IMR-90 (cell line): ENCODE measurements around the gene PHAF1. TPM values are rescaled to one million over a fixed set of nuclear protein-coding genes. Genes with fewer than 3 reads are reported as not detected.

Source experiments
- ATAC-seq: fragments of 200-7000 bp; cut with Tn5 transposase; 2 replicates; pipeline ENCODE4 v1.9.1; 2020; ENCODE audit warnings: low read depth, mild to moderate bottlenecking, moderate library complexity
- BruUV-seq: library from RNA; stranded (reverse); fragments of 400-500 nt; replicated peaks from 2 replicates; lab custom pipeline; 2021; lab: Mats Ljungman, UMichigan
- CTCF ChIA-PET: fragments of 300-600 bp; formaldehyde crosslinking; extraction: SDS; loops from one replicate; lab custom pipeline; 2021; ENCODE audit warnings: antibody characterized with exemption; lab: Yijun Ruan, JAX
- POLR2A ChIA-PET: fragments of 300-600 bp; sonication (Branson Sonifier 250); formaldehyde crosslinking; loops from one replicate; lab custom pipeline; 2022; ENCODE audit warnings: antibody characterized with exemption; ENCODE audit not compliant: unreplicated experiment; lab: Charles Lee
- DNase-seq: peaks from one replicate; pipeline ENCODE4 v3.0.0; 2013
- H2AFZ ChIP-seq: replicated peaks from 2 replicates; pipeline ENCODE3; 2013; ENCODE audit warnings: low read length, mild to moderate bottlenecking; ENCODE audit not compliant: poor library complexity
- H2AK5ac ChIP-seq: 2 replicates; pipeline ENCODE4 v1.6.1; 2013; ENCODE audit warnings: low read depth, low read length, inconsistent platforms
- H2AK9ac ChIP-seq: replicated peaks from 2 replicates; pipeline ENCODE3; 2013; ENCODE audit warnings: mild to moderate bottlenecking, low read depth, low read length, moderate library complexity; ENCODE audit not compliant: poor library complexity
- H2BK120ac ChIP-seq: 2 replicates; pipeline ENCODE4 v1.6.1; 2013; ENCODE audit warnings: low read depth, low read length, inconsistent platforms
- H2BK15ac ChIP-seq: 3 replicates; pipeline ENCODE4 v1.6.1; 2013; ENCODE audit warnings: low read depth, low read length, inconsistent platforms
- H2BK20ac ChIP-seq: 2 replicates; pipeline ENCODE4 v1.6.1; 2013; ENCODE audit warnings: low read depth, mild to moderate bottlenecking, inconsistent platforms, low read length, moderate library complexity
- H2BK5ac ChIP-seq: 2 replicates; pipeline ENCODE4 v1.6.1; 2013; ENCODE audit warnings: mild to moderate bottlenecking, low read depth, low read length, inconsistent platforms; ENCODE audit not compliant: poor library complexity, severe bottlenecking
- H3K14ac ChIP-seq: replicated peaks from 2 replicates; pipeline ENCODE4 v1.6.1; 2013; ENCODE audit warnings: low read depth, low read length, inconsistent platforms
- H3K18ac ChIP-seq: 2 replicates; pipeline ENCODE4 v1.6.1; 2013; ENCODE audit warnings: low read depth, low read length, control low read depth
- H3K23ac ChIP-seq: 2 replicates; pipeline ENCODE4 v1.6.1; 2013; ENCODE audit warnings: low read depth, low read length, inconsistent platforms
- H3K27ac ChIP-seq: 2 replicates; pipeline ENCODE4 v1.5.1; 2013; ENCODE audit warnings: mild to moderate bottlenecking, control low read depth, low read length; ENCODE audit not compliant: insufficient read depth
- H3K27me3 ChIP-seq: 2 replicates; pipeline ENCODE4 v1.6.1; 2013; ENCODE audit warnings: low read length; ENCODE audit not compliant: control insufficient read depth, insufficient read depth
- H3K36me3 ChIP-seq: 2 replicates; pipeline ENCODE4 v1.6.1; 2013; ENCODE audit warnings: low read length, mixed read lengths; ENCODE audit not compliant: control insufficient read depth, insufficient read depth
- H3K4ac ChIP-seq: 2 replicates; pipeline ENCODE4 v1.6.1; 2013; ENCODE audit warnings: low read depth, low read length, inconsistent platforms
- H3K4me1 ChIP-seq: 2 replicates; pipeline ENCODE4 v1.6.1; 2013; ENCODE audit warnings: low read length, mixed read lengths; ENCODE audit not compliant: control insufficient read depth, insufficient read depth
- H3K4me2 ChIP-seq: 2 replicates; pipeline ENCODE4 v1.6.1; 2013; ENCODE audit warnings: low read depth, mild to moderate bottlenecking, control low read depth, low read length, moderate library complexity
- H3K4me3 ChIP-seq: 2 replicates; pipeline ENCODE4 v1.5.1; 2013; ENCODE audit warnings: low read depth, mild to moderate bottlenecking, control low read depth, low read length, moderate library complexity; ENCODE audit not compliant: insufficient read depth
- H3K56ac ChIP-seq: 2 replicates; pipeline ENCODE4 v1.6.1; 2013; ENCODE audit warnings: low read length, inconsistent platforms; ENCODE audit not compliant: insufficient read depth; ENCODE audit errors: extremely low read depth
- H3K79me1 ChIP-seq, 2 experiments: 2 replicates each; pipeline ENCODE4 v1.6.1; 2013; ENCODE audit warnings: low read length in 2 of 2, inconsistent platforms in 1 of 2, low read depth in 1 of 2
- H3K9ac ChIP-seq: 2 replicates; pipeline ENCODE4 v1.6.1; 2013; ENCODE audit warnings: low read depth, low read length, control low read depth
- H3K9me1 ChIP-seq: 2 replicates; pipeline ENCODE4 v1.6.1; 2013; ENCODE audit warnings: low read length, inconsistent platforms; ENCODE audit not compliant: insufficient read depth
- H3K9me3 ChIP-seq: 2 replicates; pipeline ENCODE4 v1.6.1; 2013; ENCODE audit warnings: low read length; ENCODE audit not compliant: control insufficient read depth, insufficient read depth
- H4K20me1 ChIP-seq: 2 replicates; pipeline ENCODE4 v1.6.1; 2013; ENCODE audit warnings: low read length, inconsistent platforms; ENCODE audit not compliant: insufficient read depth
- H4K5ac ChIP-seq: 2 replicates; pipeline ENCODE4 v1.6.1; 2013; ENCODE audit warnings: mild to moderate bottlenecking, low read depth, low read length, control low read depth
- H4K8ac ChIP-seq, 2 experiments: 2 replicates each; pipeline ENCODE4 v1.6.1; 2013; ENCODE audit warnings: low read depth in 2 of 2, low read length in 2 of 2, control low read depth in 1 of 2, inconsistent platforms in 1 of 2
- H4K91ac ChIP-seq: 2 replicates; pipeline ENCODE4 v1.6.1; 2013; ENCODE audit warnings: low read depth, low read length, inconsistent platforms; ENCODE audit not compliant: insufficient read depth
- BHLHE40 ChIP-seq: fragments of 150-350 bp; IDR thresholded peaks from 2 replicates; pipeline ENCODE4 v1.6.1; 2016; ENCODE audit warnings: mild to moderate bottlenecking, low read depth, low read length
- CEBPB ChIP-seq: IDR thresholded peaks from 2 replicates; pipeline ENCODE4 v1.6.1; 2012; ENCODE audit warnings: low read depth, low read length, improper control_type of control experiment
- CHD1 ChIP-seq: IDR thresholded peaks from 2 replicates; pipeline ENCODE4 v1.6.1; 2012; ENCODE audit warnings: low read depth, low read length, improper control_type of control experiment
- CTCF ChIP-seq: conservative IDR thresholded peaks from 2 replicates; pipeline ENCODE4 v1.5.1; 2012; ENCODE audit warnings: mild to moderate bottlenecking, low read depth, low read length, improper control_type of control experiment
- ELK1 ChIP-seq: fragments of 150-350 bp; IDR thresholded peaks from 2 replicates; pipeline ENCODE4 v1.6.1; 2016; ENCODE audit warnings: low read depth, mild to moderate bottlenecking, low read length, moderate library complexity, borderline replicate concordance
- FOS ChIP-seq: fragments of 150-350 bp; IDR thresholded peaks from 2 replicates; pipeline ENCODE4 v1.6.1; 2016; ENCODE audit warnings: low read depth, low read length
- MAFK ChIP-seq: IDR thresholded peaks from 2 replicates; pipeline ENCODE4 v1.6.1; 2012; ENCODE audit warnings: low read depth, low read length, improper control_type of control experiment
- MAZ ChIP-seq: IDR thresholded peaks from 2 replicates; pipeline ENCODE4 v1.6.1; 2012; ENCODE audit warnings: low read depth, mild to moderate bottlenecking, low read length, improper control_type of control experiment, moderate library complexity, borderline replicate concordance
- NFE2L2 ChIP-seq: fragments of 150-350 bp; IDR thresholded peaks from 2 replicates; pipeline ENCODE4 v1.6.1; 2016; ENCODE audit warnings: low read depth, mild to moderate bottlenecking, low read length
- POLR2A ChIP-seq: IDR thresholded peaks from 2 replicates; pipeline ENCODE4 v1.6.1; 2012; ENCODE audit warnings: mild to moderate bottlenecking, low read depth, low read length
- RAD21 ChIP-seq: IDR thresholded peaks from 2 replicates; pipeline ENCODE4 v1.6.1; 2012; ENCODE audit warnings: low read length, improper control_type of control experiment
- RCOR1 ChIP-seq: IDR thresholded peaks from 2 replicates; pipeline ENCODE4 v1.6.1; 2012; ENCODE audit warnings: mild to moderate bottlenecking, low read length, improper control_type of control experiment; ENCODE audit not compliant: insufficient replicate concordance
- RFX5 ChIP-seq: IDR thresholded peaks from 2 replicates; pipeline ENCODE4 v1.8.0; 2012; ENCODE audit warnings: low read depth, mild to moderate bottlenecking, low read length, moderate library complexity
- SMC3 ChIP-seq: fragments of 150-350 bp; IDR thresholded peaks from 2 replicates; pipeline ENCODE4 v1.6.1; 2016; ENCODE audit warnings: low read depth, mild to moderate bottlenecking, antibody characterized with exemption, low read length, moderate library complexity
- USF2 ChIP-seq: fragments of 150-350 bp; IDR thresholded peaks from 2 replicates; pipeline ENCODE4 v1.6.1; 2017; ENCODE audit warnings: mild to moderate bottlenecking, antibody characterized with exemption, low read length, low read depth
- WGBS, 2 experiments: methylation state at CpG; one replicate each; pipeline versions ENCODE4 v1.1.5 to v1.1.7; 2013; ENCODE audit warnings: missing lambda C conversion rate in 2 of 2; ENCODE audit not compliant: insufficient read length in 1 of 2; ENCODE audit errors: extremely low coverage in 2 of 2; 5-methylcytosine and 5-hydroxymethylcytosine counted together
- dilution Hi-C: fragments of 300-500 bp; cut with HindIII; formaldehyde crosslinking; loops from one replicate; pipeline ENCODE4 v1.14.3; 2018; ENCODE audit warnings: low sequenced_read_pairs; ENCODE audit not compliant: unreplicated experiment
- in situ Hi-C: fragments of 300-500 bp; cut with MboI; formaldehyde crosslinking; loops from 3 replicates; pipeline ENCODE4 v1.14.3; 2019; ENCODE audit warnings: low sequenced_read_pairs, inconsistent platforms, mixed read lengths
- intact Hi-C: fragments of 100-400 bp; cut with micrococcal nuclease; formaldehyde crosslinking; loops from 2 replicates; pipeline ENCODE4 v1.10.0; 2022
- polyA plus RNA-seq, 3 experiments: library from polyadenylated mRNA; depleted of rRNA; stranded (reverse); fragments of >200 nt; gene quantifications; 2 replicates each; pipeline ENCODE4 v1.2.3, GENCODE V29; 2012; ENCODE audit warnings: low replicate concordance in 1 of 3
- total RNA-seq: library from RNA; depleted of rRNA; stranded (reverse); fragments of >200 nt; gene quantifications from 2 replicates; pipeline ENCODE4 v1.2.3, GENCODE V29; 2012

The PHAF1 gene
- total and polyA plus RNA-seq, 2 of the 4 experiments (the other 2 are of a cell fraction) = 14.0 to 19.8 TPM

GRCh38 chr16:67105246-67105645, 4.5 kb upstream of the PHAF1 start:
- TF ChIP-seq USF2 (no peak), MAFK (no peak), RAD21 (no peak), ELK1 (no peak), CTCF (no peak), CHD1 (no peak), CEBPB (no peak), POLR2A (no peak), RFX5 (no peak), NFE2L2 (no peak), SMC3 (no peak), RCOR1 (no peak), MAZ (no peak), BHLHE40 (no peak), FOS (no peak)
- Histone ChIP-seq H3K4ac (no peak overlapping the region), H3K4me3 (no peak overlapping the region), H3K56ac (no peak overlapping the region), H3K18ac (no peak overlapping the region), H4K8ac (no peak overlapping the region), H3K36me3 (no peaks in the 10 kb centered on the region), H3K9ac (no peak overlapping the region), H2AFZ (no peak overlapping the region), H4K91ac (no peak overlapping the region), H2BK5ac (no peak overlapping the region), H3K27ac (no peak overlapping the region), H3K79me1 (peaks cover 5 to 10% of the 10 kb centered on the region in 2 experiments), H3K9me3 (no peaks in the 10 kb centered on the region), H3K23ac (no peak overlapping the region), H4K5ac (no peak overlapping the region), H2BK20ac (no peak overlapping the region), H2AK9ac (no peak overlapping the region), H2BK120ac (no peak overlapping the region), H3K4me1 (peaks cover 10% of the 10 kb centered on the region), H2AK5ac (no peak overlapping the region), H3K4me2 (no peak overlapping the region), H4K20me1 (peaks cover 17% of the 10 kb centered on the region), H2BK15ac (no peak overlapping the region), H3K14ac (no peak overlapping the region), H3K27me3 (no peaks in the 10 kb centered on the region), H3K9me1 (peaks cover 10% of the 10 kb centered on the region)
- in situ Hi-C loops = no loop called here
- CTCF ChIA-PET = interaction anchor here (0.6 kb wide), 1 partner anchor 64 kb away, joined by 5 read pairs; no protein-coding TSS in a partner anchor
- DNase-seq (no peak), ATAC-seq (no peak)
- POLR2A ChIA-PET = no interaction called here
- dilution Hi-C loops = no loop called here
- no CpG with 5 or more reads among the region's 2 CpGs for WGBS, 2 experiments
- intact Hi-C loops = no loop called here
- BruUV-seq = no TSS peak
